ENCODE data around the gene PRKG1.

DNA sequence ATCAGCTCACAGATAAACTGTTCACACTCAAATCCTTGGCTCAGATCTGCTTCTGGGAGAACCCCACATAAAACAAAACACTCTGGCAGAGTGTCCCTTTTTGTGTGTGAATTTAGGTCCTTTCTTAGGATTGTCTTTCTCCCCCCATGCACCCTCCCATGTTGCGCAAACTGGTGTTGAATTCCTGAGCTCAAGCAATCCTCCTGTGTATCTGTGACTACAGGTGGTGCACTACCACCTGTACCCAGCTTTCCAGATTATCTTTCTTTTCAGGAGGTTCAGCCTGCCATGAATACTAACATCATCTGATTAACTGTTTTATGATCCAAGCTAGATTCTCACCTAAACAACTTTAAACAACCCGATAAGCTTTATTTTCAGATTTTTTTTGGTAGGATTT is 802.7 kb downstream of the PRKG1 start:
- TF ChIP-seq TEAD4 (IDR thresholded peaks at IDR 0.05): no peak
- TF ChIP-seq, protein P1, sequence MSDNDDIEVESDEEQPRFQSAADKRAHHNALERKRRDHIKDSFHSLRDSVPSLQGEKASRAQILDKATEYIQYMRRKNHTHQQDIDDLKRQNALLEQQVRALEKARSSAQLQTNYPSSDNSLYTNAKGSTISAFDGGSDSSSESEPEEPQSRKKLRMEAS (IDR thresholded peaks at IDR 0.05): no peak
- TF ChIP-seq TAF1 (IDR thresholded peaks at IDR 0.05; ENCODE audit: low read depth): no peak
- TF ChIP-seq CEBPB (IDR thresholded peaks at IDR 0.05): 0 out of 2 replicates have a peak, but pooled peaks have one; percentile 9
- no peak for TF ChIP-seq TCF12 (IDR thresholded peaks at IDR 0.05; ENCODE audit: low read depth)
- TF ChIP-seq RAD21 (IDR thresholded peaks at IDR 0.05; ENCODE audit: low read depth): no peak
- no peak for TF ChIP-seq FOXM1 (IDR thresholded peaks at IDR 0.05; ENCODE audit: borderline replicate concordance, low read depth)
- TF ChIP-seq NFIC (IDR thresholded peaks at IDR 0.05): no peak
- TF ChIP-seq EGR1 (IDR thresholded peaks at IDR 0.05): no peak

Measured in Ishikawa (cell line).